HG02884 (cell line): Measurements from ENCODE around the gene CNTNAP1.
"Not testable (repeated sequence)": the region's sequence is repeated elsewhere in the genome, so short reads cannot be mapped to it uniquely, and the experiment has no call there.

Source experiments
- ATAC-seq: cut with Tn5 transposase; IDR thresholded peaks from one replicate; pipeline ENCODE4 v1.9.1; 2021; ENCODE audit warnings: mild to moderate bottlenecking, moderate library complexity; ENCODE audit not compliant: unreplicated experiment

The CNTNAP1 gene

GRCh38 chr17:42723636-42724035 lies 41.3 kb downstream of the CNTNAP1 start:
- ATAC-seq, result no peak

GRCh38 chr17:42725143-42725542 lies 42.8 kb downstream of the CNTNAP1 start:
- ATAC-seq, result no peak

GRCh38 chr17:42740699-42741098 lies 58.4 kb downstream of the CNTNAP1 start:
- no peak for ATAC-seq

GRCh38 chr17:42742916-42743315 lies 60.6 kb downstream of the CNTNAP1 start:
- not testable (repeated sequence) for ATAC-seq

GRCh38 chr17:42743595-42744282 lies 61.4 kb downstream of the CNTNAP1 start:
- ATAC-seq, result no peak

GRCh38 chr17:42744283-42744805 lies 62.0 kb downstream of the CNTNAP1 start:
- ATAC-seq, result no peak

GRCh38 chr17:42744806-42745617 lies 62.7 kb downstream of the CNTNAP1 start, which contains the start of gene EZH1:
EZH1 (minus strand) TSS chr17:42745040; CDS start chr17:42728941, 16,099 bp downstream.
- ATAC-seq, result no peak

- no peak for ATAC-seq
Measured at GRCh38 chr17:42748202-42748907, 66.0 kb downstream of the CNTNAP1 start.

- no peak for ATAC-seq
Measured at GRCh38 chr17:42748908-42749798, 66.8 kb downstream of the CNTNAP1 start.
